Measurements from ENCODE around the gene JAK3.

The JAK3 gene

DNA sequence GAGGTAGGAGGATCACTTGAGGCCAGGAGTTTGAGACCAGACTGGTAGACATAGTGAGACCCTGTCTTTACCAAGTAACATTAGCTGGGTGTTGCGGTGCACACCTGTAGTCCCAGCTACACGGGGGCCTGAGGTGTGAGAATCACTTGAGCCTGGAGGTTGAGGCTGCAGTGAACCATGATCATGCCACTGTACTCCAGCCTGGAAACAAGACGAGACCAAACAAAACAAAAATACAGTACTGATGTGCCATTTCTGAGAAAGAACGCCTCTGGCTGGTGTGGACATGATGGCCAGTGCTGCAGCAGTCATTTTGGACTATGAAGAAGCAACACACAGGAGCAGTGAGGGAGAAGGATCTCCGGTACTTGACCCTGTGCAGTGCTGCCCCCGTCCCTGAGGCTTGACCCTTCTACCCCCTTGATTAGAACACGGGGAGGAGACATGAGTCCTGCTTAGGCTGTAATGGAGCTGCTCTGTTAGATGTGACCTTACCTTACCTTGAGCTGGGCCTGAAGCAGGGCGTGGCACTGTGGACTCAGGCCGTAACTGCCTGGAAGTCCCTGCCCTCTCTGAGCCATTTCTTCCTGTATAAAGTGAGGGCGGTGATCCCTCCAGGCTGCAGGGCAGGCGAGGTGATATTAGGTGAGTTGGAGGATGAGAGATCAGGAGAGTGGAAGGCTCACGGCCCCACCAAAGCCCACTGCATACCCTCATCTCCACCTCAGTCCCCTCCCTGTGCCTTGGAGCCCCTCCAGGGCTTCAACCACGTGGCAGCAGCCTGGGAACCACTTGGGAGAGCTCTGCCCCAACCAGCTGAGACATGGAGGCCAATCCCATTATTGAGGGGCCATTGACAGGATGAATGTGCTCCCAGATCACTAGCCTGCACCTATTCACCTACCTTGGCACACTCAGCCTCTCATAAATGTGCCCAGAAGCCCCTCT lies 17.9 kb upstream of the JAK3 start:
- DNase-seq: peak in 1 of 2 experiments; percentile 51

DNA sequence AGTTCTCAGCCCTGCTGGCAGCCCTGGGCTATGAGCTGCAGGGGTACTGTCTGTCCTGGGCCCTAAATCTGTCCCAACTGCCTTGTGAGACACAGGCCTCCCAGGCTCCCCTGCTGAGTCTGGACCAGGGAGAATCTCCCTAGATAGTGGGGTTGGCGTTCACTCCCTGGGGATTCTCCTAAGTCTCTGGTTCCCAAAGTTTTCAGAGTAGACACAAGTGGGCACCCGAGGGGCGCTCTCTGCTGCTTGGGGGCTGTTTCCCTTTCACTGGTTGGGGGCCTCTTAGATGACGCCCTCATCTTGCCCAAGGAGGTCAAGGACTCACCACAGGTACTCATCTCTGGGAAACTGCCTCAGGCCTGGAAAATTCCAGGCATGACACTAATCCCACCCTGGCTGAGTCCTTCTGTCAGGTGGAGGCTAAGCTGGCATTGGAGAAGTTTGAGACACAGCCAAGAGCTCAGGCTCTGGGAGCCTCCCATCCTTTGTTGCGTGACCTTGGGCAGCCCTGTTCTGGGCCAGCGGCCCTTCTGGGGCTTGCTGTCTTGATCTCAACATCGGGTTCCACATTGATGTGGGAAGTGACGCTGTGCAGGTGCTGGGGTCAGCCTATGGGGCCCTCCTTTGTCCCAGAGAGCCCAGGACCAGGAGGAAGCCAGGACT lies 15.9 kb upstream of the JAK3 start:
- no peak for DNase-seq

DNA sequence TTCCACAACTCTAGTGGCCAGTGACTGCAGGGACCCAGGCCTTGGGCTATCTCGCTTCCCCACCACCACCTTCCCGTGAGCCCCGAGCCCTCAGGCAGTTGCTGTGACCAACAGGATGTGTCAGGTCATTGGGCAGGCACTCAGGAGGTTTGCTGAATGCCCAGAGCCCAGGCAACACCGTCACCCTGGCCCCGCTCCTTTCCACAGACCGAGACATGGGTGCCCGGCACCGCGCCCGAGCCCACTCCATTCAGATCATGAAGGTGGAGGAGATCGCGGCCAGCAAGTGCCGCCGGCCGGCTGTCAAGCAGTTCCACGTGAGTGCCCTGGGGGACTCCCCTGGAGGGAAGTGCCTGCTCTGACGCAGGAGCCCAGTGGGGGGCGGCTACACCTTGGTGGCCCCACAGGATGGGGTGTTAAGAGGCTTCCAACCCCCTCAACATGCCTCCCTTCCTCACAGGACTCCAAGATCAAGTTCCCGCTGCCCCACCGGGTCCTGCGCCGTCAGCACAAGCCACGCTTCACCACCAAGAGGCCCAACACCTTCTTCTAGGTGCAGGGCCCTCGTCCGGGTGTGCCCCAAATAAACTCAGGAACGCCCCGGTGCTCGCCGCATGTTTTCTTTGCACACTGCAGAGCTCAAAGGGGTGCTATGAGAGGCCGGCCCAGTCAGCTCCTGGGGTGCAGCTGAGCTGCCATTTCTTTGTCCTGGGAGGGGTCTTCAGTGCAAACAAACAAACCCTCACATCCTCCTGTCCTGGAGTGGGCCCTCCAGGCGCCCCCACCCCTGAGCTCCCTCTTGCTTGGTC lies 15.1 kb upstream of the JAK3 start:
- DNase-seq: no peak

DNA sequence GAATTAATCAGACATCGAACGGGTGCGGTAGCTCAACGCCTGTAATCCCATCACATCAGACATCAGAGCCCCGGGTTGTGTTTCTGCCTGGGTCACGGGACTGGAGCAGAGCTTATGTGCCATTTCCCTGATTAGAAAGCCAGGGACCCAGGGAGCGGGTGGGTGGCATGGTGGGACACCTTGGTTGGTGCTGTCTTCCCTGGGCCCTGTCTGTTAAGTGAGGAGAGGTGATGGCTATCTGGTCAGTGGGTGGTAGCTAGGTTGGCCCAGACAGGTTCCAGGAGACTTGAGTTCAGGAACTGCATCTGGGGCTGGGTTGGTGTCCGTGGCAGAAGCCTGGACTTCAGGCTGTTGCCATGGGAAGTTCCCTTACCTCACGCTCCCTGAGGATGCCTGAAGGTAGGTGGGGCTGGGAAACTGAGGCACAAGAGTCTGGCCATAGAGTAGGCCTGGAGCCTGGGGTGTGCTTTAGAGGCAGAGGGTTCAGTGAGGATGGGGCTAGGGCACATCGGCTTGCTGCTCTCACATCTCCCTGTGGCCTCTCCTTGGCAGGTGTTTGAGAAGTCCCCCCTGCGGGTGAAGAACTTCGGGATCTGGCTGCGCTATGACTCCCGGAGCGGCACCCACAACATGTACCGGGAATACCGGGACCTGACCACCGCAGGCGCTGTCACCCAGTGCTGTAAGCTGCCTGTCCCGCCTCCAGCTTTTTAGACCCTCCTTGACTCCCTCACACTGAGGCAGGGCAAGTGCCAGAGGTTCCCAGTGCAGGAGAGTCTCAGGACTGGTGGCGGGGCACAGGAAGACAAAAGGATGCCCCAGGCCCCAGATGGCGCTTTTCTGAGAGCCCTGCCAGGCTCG lies 14.0 kb upstream of the JAK3 start:
- DNase-seq: no peak

DNA sequence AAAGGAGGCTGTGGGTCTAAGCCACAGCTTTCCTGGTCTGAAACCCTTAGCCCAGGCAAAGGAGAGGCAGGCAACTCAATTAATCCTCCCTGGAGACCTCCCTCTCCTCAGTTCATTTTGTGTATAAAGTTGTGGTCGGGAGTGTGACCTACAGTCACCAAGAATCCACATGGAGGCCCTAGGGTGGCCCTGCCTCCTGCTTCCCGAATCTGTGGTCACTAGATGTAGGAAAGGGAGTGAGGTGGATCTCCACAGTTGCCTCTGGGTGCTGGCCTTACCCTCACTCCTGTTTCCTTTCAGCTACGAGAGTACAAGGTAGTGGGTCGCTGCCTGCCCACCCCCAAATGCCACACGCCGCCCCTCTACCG lies 13.2 kb upstream of the JAK3 start:
- DNase-seq: no peak

DNA sequence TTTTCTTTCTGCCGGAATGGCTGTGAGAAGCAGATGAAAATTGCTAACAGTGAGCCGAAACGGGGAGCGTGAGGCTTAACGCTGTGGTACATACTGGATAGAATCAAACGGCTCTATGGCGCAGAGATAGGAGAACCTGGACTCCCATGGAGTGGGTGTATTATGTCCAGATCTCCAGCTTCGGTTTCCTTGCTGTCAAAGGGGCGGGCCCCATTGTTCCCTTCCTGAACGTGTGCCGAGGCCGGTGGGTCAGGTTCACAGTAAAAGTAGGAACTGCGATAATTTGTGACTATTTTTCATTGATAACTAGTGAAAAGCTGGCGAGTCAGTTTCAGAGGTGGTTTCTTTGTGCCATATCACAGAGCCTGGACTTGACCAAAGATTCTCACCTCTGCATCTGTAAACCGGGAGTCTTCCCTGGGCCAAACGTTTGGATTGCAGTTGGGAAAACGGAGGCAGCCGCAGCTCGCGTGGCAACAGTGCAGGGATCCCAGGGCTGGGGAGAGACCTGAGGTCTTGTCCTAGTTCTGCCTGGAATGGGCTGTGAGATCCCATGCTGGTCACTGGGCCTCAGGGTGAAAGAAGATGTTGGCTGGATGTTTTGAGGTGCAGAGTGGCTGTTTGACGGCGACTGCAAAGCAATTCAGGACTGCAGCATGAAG lies 12.7 kb upstream of the JAK3 start:
- DNase-seq: no peak

DNA sequence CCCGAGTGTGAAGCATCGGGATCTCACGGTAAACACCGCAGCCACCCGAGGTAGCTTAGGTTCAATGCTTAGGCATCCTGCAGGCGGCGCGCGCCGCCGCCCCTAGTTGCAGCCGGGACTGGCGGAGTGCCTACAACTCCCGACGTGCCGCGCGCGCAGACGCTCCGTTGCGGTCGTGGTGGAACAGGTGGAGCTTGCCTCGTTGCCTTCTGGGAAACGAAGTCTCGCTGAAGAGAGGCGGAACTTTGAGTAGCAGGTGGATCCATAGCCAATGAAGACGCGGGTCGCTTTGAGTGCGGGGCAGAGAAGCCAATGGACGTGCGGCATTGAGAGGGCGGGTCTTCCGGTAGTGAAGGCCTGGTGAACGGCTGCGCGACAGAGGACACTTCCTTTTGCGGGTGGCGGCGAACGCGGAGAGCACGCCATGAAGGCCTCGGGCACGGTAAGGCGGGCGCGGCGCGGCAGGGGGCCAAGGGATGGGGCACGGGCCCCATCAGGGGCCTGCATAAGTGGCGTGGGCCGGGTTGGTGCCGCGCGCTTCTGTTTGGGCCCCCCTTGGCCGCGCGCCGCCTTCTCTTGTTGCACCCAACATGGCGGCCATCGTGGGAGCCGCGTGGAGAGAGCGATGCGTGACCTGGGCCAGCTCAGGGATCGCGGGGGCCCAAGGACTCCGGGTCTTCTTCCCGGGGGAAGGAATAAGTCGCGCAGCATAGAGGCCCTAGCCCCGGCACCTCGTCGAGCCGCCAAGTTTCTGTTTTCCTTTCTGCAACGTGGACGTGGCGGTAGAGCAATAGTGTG lies 11.9 kb upstream of the JAK3 start, which contains the start of gene RPL18A:
Gene RPL18A, plus strand, starts transcription at position 378 of the 798 bp plus-strand sequence. Its CDS starts 47 bp downstream, at position 425.
- peak; percentile 98 to 99 for DNase-seq

DNA sequence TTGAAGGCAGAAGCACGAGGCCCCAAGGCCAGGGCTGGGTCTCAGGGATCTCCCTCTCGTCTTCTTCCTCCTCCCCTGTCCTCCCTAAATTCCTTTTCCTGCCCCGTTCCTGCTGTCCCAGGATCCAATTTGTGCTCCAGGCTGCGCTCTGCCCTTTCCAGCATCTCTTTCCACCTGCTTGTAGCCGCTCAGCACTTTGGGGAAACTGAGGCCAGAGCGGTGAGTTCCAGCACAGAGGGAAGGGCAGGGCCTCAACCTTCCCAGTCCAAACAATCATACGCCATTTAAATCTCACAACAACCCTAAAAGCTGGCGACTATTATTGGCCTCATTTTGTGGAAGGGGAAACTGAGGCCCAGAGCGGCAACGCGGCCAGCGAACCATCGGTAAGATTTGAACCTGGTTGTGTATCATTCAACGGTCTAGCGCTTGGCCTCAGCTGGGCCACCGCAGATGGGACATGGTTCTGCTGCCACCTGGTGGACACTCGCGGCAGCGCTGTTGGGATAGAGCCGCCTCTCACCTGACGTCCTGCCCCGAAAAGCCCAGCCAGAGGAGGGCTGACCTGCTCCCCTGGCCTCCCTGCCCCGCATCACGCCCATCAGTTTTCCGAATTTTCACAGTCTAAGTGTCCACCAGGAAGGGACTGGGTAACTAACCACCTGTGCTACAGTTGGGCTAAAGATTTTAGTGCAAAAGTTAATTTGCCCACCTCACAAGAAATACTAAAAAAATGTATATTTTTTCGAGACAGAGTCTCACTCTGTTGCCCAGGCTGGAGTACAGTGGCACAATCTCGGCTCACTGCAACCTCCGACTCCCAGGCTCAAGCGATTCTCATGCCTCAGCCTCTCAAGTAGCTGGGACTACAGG lies 7.7 kb upstream of the JAK3 start:
- DNase-seq: peak; percentile 97

DNA sequence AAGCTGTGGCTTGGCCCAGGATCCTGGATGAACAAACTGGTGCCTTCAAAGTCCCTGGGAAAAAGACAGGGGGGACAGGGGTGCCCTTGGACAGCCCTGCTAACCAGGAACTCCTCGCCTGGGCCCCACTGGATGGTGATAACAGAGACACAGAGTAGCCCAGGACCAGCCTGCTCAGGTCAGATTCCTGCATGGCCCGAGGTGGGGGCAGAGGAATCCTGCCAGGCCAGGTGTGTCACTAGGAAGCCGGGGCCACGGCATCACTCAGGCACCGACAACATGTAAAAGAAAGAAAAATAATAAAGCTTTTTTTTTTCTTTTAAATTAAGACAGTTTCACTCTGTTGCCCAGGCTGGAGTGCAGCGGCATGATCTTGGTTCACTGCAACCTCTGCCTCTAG lies 6.3 kb upstream of the JAK3 start:
- no peak for DNase-seq

DNA sequence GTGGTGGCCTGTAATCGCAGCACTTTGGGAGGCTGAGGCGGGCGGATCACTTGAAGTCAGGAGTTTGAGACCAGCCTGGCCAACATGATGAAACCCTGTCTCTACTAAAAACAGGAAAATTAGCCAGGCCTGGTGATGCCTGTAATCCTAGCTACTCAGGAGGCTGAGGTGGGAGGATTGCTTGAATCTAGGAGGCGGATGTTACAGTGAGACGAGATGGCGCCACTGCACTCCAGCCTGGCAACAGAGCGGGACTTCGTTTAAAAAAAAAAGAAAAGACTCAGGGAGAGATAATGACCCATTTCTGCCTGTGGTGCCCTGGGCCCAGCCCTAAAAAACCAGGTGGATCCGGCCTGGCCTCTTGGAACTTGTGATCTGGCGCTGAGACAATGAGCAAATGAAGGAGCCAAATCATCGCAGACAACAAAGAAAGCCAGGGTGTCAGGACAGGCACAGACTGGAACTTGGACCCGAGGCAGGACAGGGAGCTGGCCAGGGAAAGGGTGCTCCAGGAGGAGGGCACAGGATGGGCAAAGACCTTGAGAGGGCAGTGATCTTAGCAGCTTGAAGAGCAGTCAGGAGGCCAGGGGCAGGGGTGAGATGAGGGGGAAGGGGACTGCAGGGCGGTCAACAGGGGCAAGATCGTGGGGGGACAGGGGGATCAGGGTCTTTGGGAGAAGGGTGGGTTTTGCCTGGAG lies 962 bp upstream of the JAK3 start:
- DNase-seq: no peak

DNA sequence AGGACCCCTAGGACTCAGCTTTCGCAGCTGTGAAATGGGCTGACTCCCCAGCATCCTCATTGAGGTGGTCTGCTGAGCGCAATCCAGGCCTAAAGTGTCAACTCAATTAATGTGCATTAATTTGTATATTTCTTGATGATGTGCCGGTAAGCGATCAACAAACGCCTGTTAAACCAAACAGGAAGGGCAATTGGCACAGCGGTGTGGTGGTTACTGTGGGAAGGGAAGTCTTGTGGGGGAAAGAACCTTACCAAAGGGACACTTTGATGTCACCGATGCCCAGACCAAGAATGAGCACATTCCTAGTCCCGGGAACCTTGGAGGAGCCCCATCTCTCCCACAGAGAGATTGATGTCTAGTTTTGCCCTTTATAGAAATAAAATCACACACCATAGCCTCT lies 1.6 kb downstream of the JAK3 start:
- DNase-seq: peak in 1 of 2 experiments; percentile 56

DNA sequence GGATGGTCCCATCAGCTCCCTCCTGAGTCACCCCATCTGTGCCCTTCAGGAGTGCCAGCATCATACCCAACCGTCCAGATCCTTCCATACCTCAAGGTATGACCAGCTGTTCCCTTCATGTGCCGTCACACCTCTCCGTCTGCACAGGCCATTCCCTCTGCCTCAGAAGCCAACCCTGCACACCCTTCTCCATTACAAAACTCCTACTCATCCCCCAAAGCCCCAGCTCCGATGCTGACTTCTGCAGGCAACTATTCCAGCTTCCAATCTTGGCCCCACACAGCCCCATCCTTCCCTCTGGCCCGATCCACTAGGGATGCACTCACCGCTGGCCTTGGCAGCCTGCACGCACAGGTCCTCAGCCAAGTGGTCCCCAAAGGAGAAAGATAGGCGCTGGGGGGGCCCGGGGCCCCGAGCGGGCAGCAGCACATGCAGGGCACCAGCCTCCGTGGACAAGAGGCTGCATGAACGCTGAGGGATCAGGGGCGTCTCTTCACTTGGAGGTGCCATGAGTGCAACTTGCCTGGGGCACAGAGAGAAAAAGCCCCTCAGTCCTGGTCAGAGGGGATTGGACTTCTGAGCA lies 3.8 kb downstream of the JAK3 start:
- DNase-seq: no peak

DNA sequence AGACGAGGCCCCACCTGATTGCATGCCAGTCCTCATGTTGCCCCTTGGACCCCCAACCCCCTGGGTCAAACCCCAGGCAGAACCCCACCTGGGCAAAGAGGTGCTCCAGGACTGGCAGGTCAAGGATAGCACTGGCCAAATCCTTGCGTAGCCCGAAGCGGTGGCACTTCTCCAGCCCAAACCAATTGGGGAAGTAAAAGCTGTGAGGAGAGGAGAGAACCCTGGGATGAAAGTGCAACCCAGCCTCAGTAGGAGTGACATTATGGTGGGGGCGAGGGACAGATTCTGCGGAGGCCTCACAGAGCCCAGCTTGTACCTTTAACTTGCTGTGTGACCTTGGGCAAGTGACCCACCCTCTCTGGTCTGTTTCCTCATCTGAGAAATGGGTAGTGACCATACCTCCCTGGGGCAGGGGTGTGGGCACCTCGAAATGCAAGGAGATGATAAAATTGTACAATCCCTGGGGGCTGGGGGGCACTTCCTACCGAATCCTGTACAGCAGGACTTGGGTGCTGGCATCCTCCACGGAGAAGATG lies 4.4 kb downstream of the JAK3 start:
- no peak for DNase-seq

DNA sequence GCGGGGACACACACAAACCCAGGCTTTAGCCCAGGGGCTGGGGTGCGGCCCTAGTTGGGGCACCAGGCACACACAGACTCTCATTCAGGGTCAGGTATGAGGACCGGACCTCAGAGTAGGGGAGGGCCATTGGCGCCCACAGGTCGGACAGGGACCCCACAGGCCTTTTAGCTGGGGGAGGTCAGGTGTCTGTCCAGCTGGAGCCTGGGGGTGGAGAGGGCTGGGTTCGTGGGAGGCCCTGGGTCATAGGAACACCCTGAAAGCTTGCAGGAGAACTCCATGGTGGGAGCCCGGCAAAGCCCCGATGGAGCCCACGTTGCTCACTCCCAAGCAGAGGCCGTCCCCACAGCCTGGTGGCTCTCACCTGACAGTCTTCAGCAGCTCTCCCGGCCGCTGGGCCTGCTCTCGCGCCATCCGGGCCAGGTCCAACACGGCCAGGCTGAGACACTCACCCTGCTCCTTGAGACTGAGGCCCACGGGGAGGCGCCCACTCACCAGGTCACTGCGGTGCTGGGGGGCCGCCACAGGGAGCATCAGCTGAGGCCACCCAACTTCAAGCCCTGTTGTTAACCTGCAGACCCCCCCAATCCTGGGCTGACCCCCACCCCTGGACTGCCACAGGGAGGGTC lies 5.0 kb downstream of the JAK3 start:
- no peak for DNase-seq

DNA sequence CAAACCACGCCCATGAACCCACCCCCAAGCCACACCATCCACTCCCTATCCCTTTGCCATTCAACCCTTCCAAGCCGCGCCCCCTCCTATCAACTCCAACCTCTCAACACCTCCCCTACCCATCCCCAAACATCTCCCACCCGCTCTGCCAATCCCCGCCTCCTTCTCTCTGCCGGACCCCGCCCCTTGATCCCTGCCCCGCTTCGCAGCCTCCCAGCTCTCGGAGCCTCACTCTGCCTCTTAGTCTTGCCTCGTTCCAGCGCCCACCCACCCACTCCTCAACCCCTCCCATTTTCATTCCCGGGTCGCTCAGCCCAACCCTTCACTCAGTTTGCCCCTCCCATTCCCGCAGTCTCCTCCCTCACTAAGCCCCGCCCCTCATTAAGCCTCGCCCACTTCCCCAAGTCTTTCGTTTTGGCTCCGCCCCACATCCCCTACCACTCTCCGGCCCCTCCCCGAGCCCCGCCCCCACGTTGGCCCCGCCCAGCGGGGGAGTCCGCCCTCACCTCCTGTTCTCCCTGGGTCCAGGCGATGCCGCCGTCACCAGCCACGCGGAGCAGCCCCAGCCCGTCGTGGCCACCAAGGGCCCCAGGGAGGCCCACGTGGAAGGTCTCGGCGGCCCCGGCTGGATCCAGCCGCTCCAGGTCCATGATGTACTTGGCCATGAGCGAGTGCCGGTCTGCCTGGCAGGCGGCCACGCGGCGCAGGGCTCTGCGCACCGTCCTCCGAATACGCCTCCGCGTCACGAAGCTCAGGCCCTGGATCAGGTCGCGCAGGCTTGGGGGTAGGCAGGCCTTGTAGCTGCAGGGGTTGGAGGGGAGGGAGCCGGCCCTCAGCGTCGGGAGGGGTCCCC lies 5.7 kb downstream of the JAK3 start:
- peak; percentile 78 to 80 for DNase-seq

DNA sequence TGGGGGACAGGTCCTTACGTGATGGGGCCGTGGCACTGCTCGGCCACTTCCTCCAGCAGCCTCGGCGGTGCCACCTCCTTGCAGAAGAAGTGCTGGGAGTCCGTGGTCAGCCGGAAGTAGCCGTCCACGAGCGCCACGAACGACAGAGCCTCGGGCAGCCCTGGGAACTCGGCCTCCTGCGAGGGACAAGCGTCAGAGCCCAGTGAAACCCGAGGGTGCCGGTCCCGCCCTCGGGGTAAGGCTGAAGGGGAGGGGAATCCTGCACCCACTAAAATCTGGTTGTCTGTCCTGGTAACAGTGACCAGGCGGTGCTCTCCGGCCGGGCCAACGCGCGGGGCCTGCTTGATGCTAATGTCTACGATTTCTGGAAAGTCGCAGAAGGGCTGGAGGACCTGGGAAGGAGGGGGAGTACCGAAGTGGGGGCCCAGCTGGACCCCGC lies 6.4 kb downstream of the JAK3 start:
- DNase-seq: no peak

DNA sequence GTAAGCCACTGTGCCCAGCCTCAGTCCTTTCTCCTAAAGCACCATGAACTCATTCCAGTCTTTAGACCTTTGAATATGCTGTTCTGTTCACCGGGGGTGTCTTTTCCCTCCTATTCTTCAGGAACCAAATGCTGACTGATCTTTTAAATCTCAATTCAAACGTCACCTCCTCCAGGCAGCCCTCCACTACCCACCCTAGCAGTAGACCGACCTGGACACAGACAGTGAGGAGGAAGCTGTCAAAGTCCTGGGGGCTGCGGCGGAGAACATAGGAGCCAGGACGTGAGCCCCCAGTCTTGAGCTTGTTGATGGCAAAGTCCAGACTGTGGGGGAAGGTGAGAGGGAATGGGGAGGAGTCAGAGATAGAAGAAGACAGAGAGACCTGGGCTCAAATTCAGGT lies 7.8 kb downstream of the JAK3 start:
- no peak for DNase-seq

Measured in activated CD4-positive, alpha-beta T cell treated with anti-CD3 and anti-CD28 coated beads, Interleukin-2, amount 50 U/mL, for 48 hours (primary cell).